ENCODE measurements around the gene BTBD9.
"Not testable (repeated sequence)": the region's sequence is repeated elsewhere in the genome, so short reads cannot be mapped to it uniquely, and the experiment has no call there.

The BTBD9 gene

DNA sequence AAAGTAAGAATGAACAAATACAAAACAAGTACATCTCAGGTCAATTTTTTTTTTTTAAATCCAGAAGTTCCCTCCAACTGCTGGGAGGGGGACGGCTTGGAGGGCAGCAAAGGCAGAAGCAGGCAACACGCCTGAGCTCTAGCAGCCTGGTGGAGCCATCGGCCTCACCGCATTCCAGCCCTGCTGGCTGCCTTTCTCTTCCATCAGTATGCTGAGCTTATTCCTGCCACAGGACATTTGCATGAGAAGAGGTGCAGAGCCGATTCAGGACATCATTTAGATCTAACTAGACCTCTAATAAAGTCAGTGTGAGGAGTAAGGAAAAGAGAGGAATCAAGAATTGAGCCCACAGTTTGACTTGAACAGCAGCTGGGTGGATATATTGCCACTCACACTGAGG lies 501.4 kb downstream of the BTBD9 start:
- no peak for TF ChIP-seq FOXP2 (optimal IDR thresholded peaks at IDR 0.05; ENCODE audit: control extremely low read depth, extremely low read length, insufficient read depth)
- no peak for TF ChIP-seq EZH2 (IDR thresholded peaks at IDR 0.05)
- Histone ChIP-seq H3K36me3 (ENCODE audit: insufficient read depth, low read length) (peaks cover 12% of the 10 kb centered on the region; the same call in 1 of the 2 replicates), H3K4me3 (no peak overlapping the region)

DNA sequence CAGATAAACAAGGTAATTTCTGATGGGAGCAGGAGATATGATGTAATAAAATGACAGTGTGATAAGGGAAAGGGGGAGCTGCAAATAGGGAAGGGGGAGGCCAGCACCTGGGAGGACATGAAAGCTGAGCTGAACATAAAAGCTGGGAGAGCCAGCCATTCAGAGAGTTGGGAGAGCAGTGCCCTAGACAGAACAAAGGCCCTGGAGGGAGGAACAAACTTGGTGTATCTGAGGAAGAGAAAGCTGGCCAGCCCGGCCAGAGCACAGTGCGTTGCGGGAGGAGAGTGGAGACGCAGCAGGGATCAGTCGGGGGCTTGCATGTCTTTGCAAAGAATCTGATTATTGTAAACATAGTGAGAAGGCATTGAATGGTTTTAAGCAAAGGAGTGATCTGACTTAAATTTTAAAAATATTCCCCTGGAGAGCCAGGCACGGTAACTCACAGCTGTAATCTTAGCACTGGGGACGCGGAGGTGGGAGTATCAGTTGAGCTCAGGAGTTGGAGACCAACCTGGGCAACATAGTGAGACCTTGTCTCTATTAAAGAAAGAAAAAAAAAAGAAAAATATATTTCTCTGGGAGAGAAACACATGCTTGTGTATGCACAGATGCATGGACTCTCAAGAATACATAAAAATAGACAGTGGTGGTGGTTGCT lies 502.0 kb downstream of the BTBD9 start:
- no peak for TF ChIP-seq POLR2AphosphoS5 (IDR thresholded peaks at IDR 0.05; ENCODE audit: borderline replicate concordance, low read depth, low read length)
- TF ChIP-seq FOXP2 (optimal IDR thresholded peaks at IDR 0.05; ENCODE audit: control extremely low read depth, extremely low read length, insufficient read depth) = no peak
- TF ChIP-seq EZH2 (IDR thresholded peaks at IDR 0.05) = no peak
- DNase-seq (ENCODE audit: low read depth, low spot score) = no peak
- H3K9ac ChIP-seq (ENCODE audit: insufficient read length) = no peak overlapping the region
- H3K27ac ChIP-seq = no peak overlapping the region
- no peak overlapping the region for H3K4me3 ChIP-seq
- no peaks in the 10 kb centered on the region for H3K9me3 ChIP-seq (ENCODE audit: low read depth, low read length)
- peaks cover 12% of the 10 kb centered on the region; the same call in 1 of the 2 replicates for H3K36me3 ChIP-seq (ENCODE audit: insufficient read depth, low read length)

More for the DNA sequence above, 501.4 kb downstream of the BTBD9 start:
- Histone ChIP-seq H3K9ac (ENCODE audit: insufficient read length) (no peak overlapping the region), H3K27ac (no peak overlapping the region), H3K9me3 (ENCODE audit: low read depth, low read length) (no peaks in the 10 kb centered on the region)
- no peak for DNase-seq (ENCODE audit: low read depth, low spot score)

DNA sequence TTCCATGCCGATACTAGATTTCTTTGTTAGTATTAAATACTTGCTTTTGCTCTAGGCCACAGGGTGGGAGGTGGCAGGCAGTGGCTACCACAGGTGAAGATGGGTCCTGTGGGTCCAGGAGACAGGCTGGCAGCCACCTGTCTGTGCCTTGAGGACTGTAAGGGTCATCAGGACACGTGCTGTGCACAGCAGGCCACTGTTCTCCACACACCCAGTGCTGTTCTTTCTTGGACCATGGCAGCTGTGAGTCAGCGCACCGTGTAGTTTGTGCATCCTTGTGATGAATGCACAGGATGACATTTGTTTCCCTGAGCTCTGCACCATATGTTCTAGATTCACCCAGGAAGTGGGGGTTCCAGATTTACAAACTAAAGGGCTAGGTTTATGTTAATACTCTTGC lies 503.2 kb downstream of the BTBD9 start:
- no peak for DNase-seq (ENCODE audit: low read depth, low spot score)
- Histone ChIP-seq H3K9me3 (ENCODE audit: low read depth, low read length) (no peaks in the 10 kb centered on the region), H3K4me3 (no peak overlapping the region), H3K27ac (peak overlapping the region; percentile 19; the same call in 1 of the 2 replicates), H3K9ac (ENCODE audit: insufficient read length) (no peak overlapping the region), H3K36me3 (ENCODE audit: insufficient read depth, low read length) (peaks cover 12% of the 10 kb centered on the region; the same call in 1 of the 2 replicates)
- no peak for TF ChIP-seq EZH2 (IDR thresholded peaks at IDR 0.05)
- no peak for TF ChIP-seq FOXP2 (optimal IDR thresholded peaks at IDR 0.05; ENCODE audit: control extremely low read depth, extremely low read length, insufficient read depth)

DNA sequence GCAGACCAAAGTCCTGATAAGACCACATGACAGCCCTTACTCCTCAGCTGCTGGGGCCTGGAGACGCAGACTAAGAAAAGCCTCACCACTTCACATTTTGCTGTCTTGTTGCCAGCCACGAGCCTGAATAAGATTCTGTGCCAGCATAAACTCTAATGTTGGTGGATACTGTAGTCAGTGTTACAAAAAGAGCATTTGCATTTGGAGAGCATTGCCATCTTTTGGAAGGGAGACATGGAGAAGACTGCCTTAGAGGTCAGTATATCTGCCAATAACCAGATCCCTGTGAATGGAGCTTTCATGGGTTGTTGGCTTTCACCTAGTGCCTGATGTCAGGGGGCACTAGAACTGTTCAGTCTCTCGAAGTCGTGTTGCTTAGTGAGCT lies 505.0 kb downstream of the BTBD9 start:
- Histone ChIP-seq H3K4me3 (no peak overlapping the region), H3K9ac (ENCODE audit: insufficient read length) (no peak overlapping the region), H3K36me3 (ENCODE audit: insufficient read depth, low read length) (peaks cover 12% of the 10 kb centered on the region; the same call in 1 of the 2 replicates), H3K27ac (no peak overlapping the region), H3K9me3 (ENCODE audit: low read depth, low read length) (no peaks in the 10 kb centered on the region)
- TF ChIP-seq POLR2AphosphoS5 (IDR thresholded peaks at IDR 0.05; ENCODE audit: borderline replicate concordance, low read depth, low read length) = no peak
- TF ChIP-seq EZH2 (IDR thresholded peaks at IDR 0.05) = no peak
- TF ChIP-seq FOXP2 (optimal IDR thresholded peaks at IDR 0.05; ENCODE audit: control extremely low read depth, extremely low read length, insufficient read depth) = no peak
- no peak for DNase-seq (ENCODE audit: low read depth, low spot score)

DNA sequence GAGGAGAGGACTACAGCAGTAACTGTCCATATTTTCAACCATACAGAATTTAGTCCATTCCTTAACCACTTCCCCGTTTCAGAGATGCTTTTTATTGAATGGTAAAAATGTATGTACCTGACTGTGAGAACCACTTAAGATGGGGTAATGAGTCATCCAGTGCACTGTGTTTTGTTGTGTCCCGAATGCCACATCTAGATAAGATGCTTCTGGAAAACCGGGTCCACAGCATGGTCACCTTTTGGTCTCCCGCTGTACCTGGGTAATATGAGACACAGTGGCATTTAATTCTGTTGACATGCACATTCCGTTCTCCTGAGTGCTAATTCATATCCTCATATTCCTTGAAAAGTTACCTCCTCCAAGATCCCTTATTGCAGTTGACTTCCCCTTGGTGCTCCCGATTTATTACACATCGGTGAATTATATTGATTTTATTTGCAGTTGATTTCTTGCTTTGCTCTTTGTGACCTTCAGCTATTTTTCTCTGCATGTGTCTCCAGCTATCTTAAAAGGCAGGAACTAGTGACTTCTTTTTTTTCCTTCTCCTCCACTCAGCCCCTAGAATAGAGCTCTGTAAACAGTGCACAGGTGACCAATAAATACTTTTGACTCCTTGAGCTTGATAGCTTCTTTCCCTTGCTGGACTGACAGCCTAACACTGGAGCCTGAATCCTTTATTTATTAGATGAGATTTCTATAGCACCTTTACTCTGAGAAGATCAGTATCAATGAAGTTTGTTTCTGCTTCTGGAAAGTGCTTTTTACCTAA lies 505.6 kb downstream of the BTBD9 start:
- H3K27ac ChIP-seq = no peak overlapping the region
- no peak for DNase-seq (ENCODE audit: low read depth, low spot score)
- peaks cover 11% of the 10 kb centered on the region; the same call in 1 of the 2 replicates for H3K36me3 ChIP-seq (ENCODE audit: insufficient read depth, low read length)
- no peak overlapping the region for H3K4me3 ChIP-seq
- TF ChIP-seq FOXP2 (optimal IDR thresholded peaks at IDR 0.05; ENCODE audit: control extremely low read depth, extremely low read length, insufficient read depth) = no peak
- H3K9me3 ChIP-seq (ENCODE audit: low read depth, low read length) = no peaks in the 10 kb centered on the region
- H3K9ac ChIP-seq (ENCODE audit: insufficient read length) = no peak overlapping the region

DNA sequence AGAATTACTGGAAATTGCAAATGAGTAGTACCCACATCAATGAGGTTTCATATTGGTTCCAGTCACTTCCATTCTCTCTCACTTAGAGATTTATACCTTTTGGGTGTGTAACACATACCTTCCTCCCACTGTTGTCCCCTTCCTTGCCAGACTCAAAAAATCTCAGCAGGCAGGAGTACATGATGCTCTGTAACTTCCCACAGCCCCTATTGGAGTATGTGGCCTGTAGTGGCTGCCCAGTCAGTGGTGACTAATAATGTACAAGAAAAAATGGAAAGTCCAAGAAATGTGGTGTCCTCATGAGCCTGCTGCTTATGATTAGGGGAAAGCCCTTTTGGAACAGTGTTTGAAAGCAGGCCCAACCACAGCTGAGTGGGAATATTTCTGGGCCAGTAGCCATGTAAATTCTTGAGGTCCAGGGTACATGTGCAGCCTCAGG lies 508.2 kb downstream of the BTBD9 start:
- H3K4me3 ChIP-seq = no peak overlapping the region
- no peak overlapping the region for H3K9ac ChIP-seq (ENCODE audit: insufficient read length)
- TF ChIP-seq EZH2 (IDR thresholded peaks at IDR 0.05) = no peak
- no peak for TF ChIP-seq POLR2AphosphoS5 (IDR thresholded peaks at IDR 0.05; ENCODE audit: borderline replicate concordance, low read depth, low read length)
- no peak for TF ChIP-seq FOXP2 (optimal IDR thresholded peaks at IDR 0.05; ENCODE audit: control extremely low read depth, extremely low read length, insufficient read depth)
- no peak overlapping the region for H3K27ac ChIP-seq
- no peak for DNase-seq (ENCODE audit: low read depth, low spot score)
- peaks cover 20% of the 10 kb centered on the region for H3K36me3 ChIP-seq (ENCODE audit: insufficient read depth, low read length)
- H3K9me3 ChIP-seq (ENCODE audit: low read depth, low read length) = 0 out of 2 replicates have a peak, but pooled peaks cover 3% of the 10 kb centered on the region

DNA sequence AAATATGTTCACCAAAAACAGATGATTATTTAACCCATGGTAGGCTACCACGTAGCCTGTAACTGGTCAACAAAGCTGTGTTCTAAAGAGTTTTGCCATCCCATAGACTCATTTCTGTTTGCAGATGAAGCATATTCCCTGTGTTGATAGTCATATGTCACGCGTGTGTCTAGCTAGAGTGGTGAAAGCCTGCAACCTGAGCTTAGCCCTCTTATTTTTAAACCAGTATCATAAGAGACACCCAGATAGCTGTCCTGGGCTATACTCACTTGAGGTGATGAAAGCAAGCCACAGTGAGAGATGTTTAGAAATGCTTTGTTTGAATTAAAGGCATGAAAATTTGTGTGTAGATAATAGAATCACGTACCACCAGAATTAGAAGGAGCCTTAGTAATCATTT lies 512.4 kb downstream of the BTBD9 start:
- Histone ChIP-seq H3K36me3 (ENCODE audit: insufficient read depth, low read length) (peaks cover 21% of the 10 kb centered on the region), H3K27ac (no peak overlapping the region)
- DNase-seq (ENCODE audit: low read depth, low spot score) = no peak

DNA sequence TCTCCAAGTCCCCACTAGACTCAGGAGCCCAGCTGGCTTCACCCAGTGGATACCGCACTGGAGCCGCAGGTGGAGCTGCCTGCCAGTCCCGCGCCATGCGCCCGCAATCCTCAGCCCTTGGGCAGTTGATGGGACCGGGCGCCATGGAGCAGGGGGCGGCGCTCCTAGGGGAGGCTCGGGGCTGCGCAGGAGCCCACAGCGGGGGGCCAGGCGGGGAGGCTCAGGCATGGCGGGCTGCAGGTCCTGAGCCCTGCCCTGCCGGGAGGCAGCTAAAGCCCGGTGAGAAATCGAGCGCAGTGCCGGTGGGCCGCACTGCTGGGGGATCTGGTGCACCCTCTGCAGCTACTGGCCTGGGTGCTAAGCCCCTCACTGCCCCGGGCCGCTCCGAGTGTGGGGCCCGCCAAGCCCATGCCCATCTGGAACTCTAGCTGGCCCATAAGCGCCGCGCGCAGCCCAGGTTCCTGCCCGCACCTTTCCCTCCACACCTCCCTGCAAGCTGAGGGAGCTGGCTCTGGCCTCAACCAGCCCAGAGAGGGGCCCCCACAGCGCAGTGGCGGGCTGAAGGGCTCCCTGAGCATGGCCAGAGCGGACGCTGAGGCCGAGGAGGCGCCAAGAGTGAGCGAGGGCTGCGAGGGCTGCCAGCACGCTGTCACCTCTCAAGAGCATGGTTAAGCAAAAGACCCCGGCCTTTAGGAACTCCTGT lies 515.4 kb downstream of the BTBD9 start:
- not testable (repeated sequence) for H3K27ac ChIP-seq; H3K4me3 ChIP-seq; H3K9ac ChIP-seq (ENCODE audit: insufficient read length); DNase-seq (ENCODE audit: low read depth, low spot score); H3K9me3 ChIP-seq (ENCODE audit: low read depth, low read length)
- H3K36me3 ChIP-seq (ENCODE audit: insufficient read depth, low read length) = peaks cover 34% of the 10 kb centered on the region

More for the DNA sequence above, 512.4 kb downstream of the BTBD9 start:
- H3K9ac ChIP-seq (ENCODE audit: insufficient read length) = no peak overlapping the region
- TF ChIP-seq EZH2 (IDR thresholded peaks at IDR 0.05) = no peak
- TF ChIP-seq POLR2AphosphoS5 (IDR thresholded peaks at IDR 0.05; ENCODE audit: borderline replicate concordance, low read depth, low read length) = no peak
- no peak for TF ChIP-seq FOXP2 (optimal IDR thresholded peaks at IDR 0.05; ENCODE audit: control extremely low read depth, extremely low read length, insufficient read depth)
- H3K9me3 ChIP-seq (ENCODE audit: low read depth, low read length) = peaks cover 5% of the 10 kb centered on the region; the same call in 1 of the 2 replicates
- H3K4me3 ChIP-seq = no peak overlapping the region
